K562 (cell line): Measurements from ENCODE around the gene SSBP2. TPM values are rescaled to one million over a fixed set of nuclear protein-coding genes. Genes with fewer than 3 reads are reported as not detected.

ENCODE experiments used
- ATAC-seq: fragments of 200-7000 bp; cut with Tn5 transposase; 3 replicates; pipeline ENCODE4 v1.9.1; 2020; ENCODE audit warnings: moderate library complexity
- BruUV-seq: library from RNA; stranded (reverse); fragments of 400-500 nt; replicated peaks from 2 replicates; lab custom pipeline; 2021; lab: Mats Ljungman, UMichigan
- CTCF ChIA-PET: fragments of 300-600 bp; formaldehyde crosslinking; extraction: SDS; loops from one replicate; lab custom pipeline; 2021; ENCODE audit warnings: low intra/inter-chr PET ratio; lab: Yijun Ruan, JAX
- POLR2A ChIA-PET: fragments of 300-600, 350-650 bp; sonication (Branson Sonifier 250); formaldehyde crosslinking; extraction: SDS; loops from one replicate; lab custom pipeline; 2021; ENCODE audit warnings: antibody characterized with exemption, inconsistent platforms; lab: Yijun Ruan, JAX
- DNase-seq, 4 experiments: peaks; one replicate each; pipeline versions ENCODE4 v3.0.0 to v3.0.0-alpha.2; 2011 to 2018; ENCODE audit warnings: low spot score in 3 of 4, mixed read lengths in 3 of 4; ENCODE audit errors: extremely low read depth in 1 of 4
- FAIRE-seq: peaks from 2 replicates; lab custom pipeline; 2011; peaks lifted over from hg19 to GRCh38; lab: Jason Lieb, UNC
- H2AFZ ChIP-seq: 2 replicates; pipeline ENCODE4 v1.6.0; 2011; ENCODE audit warnings: low read depth, low read length, control low read depth, inconsistent platforms
- H3K27ac ChIP-seq: fragments of 200-600 bp; 3 replicates; pipeline ENCODE4 v1.8.0; 2011; ENCODE audit warnings: low read depth, mild to moderate bottlenecking, control low read depth, inconsistent platforms, low read length, moderate library complexity, mixed read lengths; ENCODE audit errors: extremely low read depth
- H3K27me3 ChIP-seq, 2 experiments: fragments of 300-600 bp in 1 of 2; 2 replicates in 1 of 2; 3 replicates in 1 of 2; pipeline versions ENCODE4 v1.6.0 to v1.8.0; 2011; ENCODE audit warnings: inconsistent platforms in 2 of 2, low read length in 2 of 2, mild to moderate bottlenecking in 1 of 2, mixed read lengths in 1 of 2, moderate library complexity in 1 of 2; ENCODE audit not compliant: control insufficient read depth in 2 of 2, insufficient read depth in 2 of 2
- H3K36me3 ChIP-seq: fragments of 300-600 bp; 3 replicates; pipeline ENCODE4 v1.8.0; 2011; ENCODE audit warnings: mild to moderate bottlenecking, low read length, inconsistent platforms; ENCODE audit not compliant: control insufficient read depth, insufficient read depth
- H3K4me1 ChIP-seq, 2 experiments: fragments of 200-600 bp in 1 of 2; replicated peaks in 1 of 2; 2 replicates in 1 of 2; 3 replicates in 1 of 2; pipeline versions ENCODE4 v1.5.1 to v1.8.0; 2011; ENCODE audit warnings: inconsistent platforms in 2 of 2, low read length in 2 of 2, mild to moderate bottlenecking in 1 of 2, mixed read lengths in 1 of 2, moderate library complexity in 1 of 2; ENCODE audit not compliant: control insufficient read depth in 2 of 2, insufficient read depth in 2 of 2
- H3K4me2 ChIP-seq: 2 replicates; pipeline ENCODE4 v1.6.1; 2011; ENCODE audit warnings: low read length, control low read depth, inconsistent platforms, mixed read lengths; ENCODE audit not compliant: insufficient read depth
- H3K4me3 ChIP-seq: fragments of 200-600 bp; sonication (generic), shearing (Covaris generic); 2 replicates; pipeline ENCODE4 v1.5.1; 2016; ENCODE audit warnings: control low read depth, inconsistent platforms
- H3K79me2 ChIP-seq: fragments of 200-600 bp; 3 replicates; pipeline ENCODE4 v1.8.0; 2011; ENCODE audit warnings: low read length, inconsistent platforms; ENCODE audit not compliant: control insufficient read depth, insufficient read depth
- H3K9ac ChIP-seq, 2 experiments: 2 replicates each; pipeline versions ENCODE4 v1.6.0 to v1.6.1; 2011; ENCODE audit warnings: low read depth in 2 of 2, low read length in 2 of 2, control low read depth in 1 of 2, inconsistent platforms in 1 of 2, mild to moderate bottlenecking in 1 of 2, mixed read lengths in 1 of 2; ENCODE audit not compliant: insufficient read depth in 1 of 2
- H3K9me1 ChIP-seq: one replicate; pipeline ENCODE4 v1.6.0; 2011; ENCODE audit warnings: inconsistent platforms, mild to moderate bottlenecking, low read length, moderate library complexity; ENCODE audit not compliant: control insufficient read depth, insufficient read depth
- H3K9me3 ChIP-seq: replicated peaks from 2 replicates; pipeline ENCODE4 v1.5.1; 2011; ENCODE audit warnings: low read depth, low read length, inconsistent platforms; ENCODE audit not compliant: control insufficient read depth, insufficient read depth
- H4K20me1 ChIP-seq: replicated peaks from 2 replicates; pipeline ENCODE4 v1.6.1; 2011; ENCODE audit warnings: low read length, inconsistent platforms, mixed read lengths; ENCODE audit not compliant: control insufficient read depth, insufficient read depth
- BRCA1 ChIP-seq, 2 experiments: fragments of 450-650 bp in 1 of 2; sonication (generic) in 1 of 2; formaldehyde crosslinking in 1 of 2; IDR thresholded peaks; 2 replicates each; pipeline versions ENCODE4 v1.5.0 to v1.6.1; 2017 to 2020; ENCODE audit warnings: mild to moderate bottlenecking in 1 of 2, missing genetic modification reagents in 1 of 2
- CHD1 ChIP-seq: fragments of 200-600 bp; sonication (generic); IDR thresholded peaks from one replicate; pipeline ENCODE4 v1.6.1; 2012; ENCODE audit warnings: mild to moderate bottlenecking, moderate library complexity, low read length, inconsistent platforms
- DACH1 ChIP-seq: fragments of 450-650 bp; IDR thresholded peaks from 2 replicates; pipeline ENCODE4 v1.6.1; 2018; ENCODE audit not compliant: partially characterized antibody
- EGR1 ChIP-seq: fragments of 450-650 bp; conservative IDR thresholded peaks from 2 replicates; pipeline ENCODE4 v1.6.1; 2017; ENCODE audit warnings: mild to moderate bottlenecking
- ETS2 ChIP-seq: IDR thresholded peaks from 2 replicates; pipeline ENCODE4 v1.6.1; 2016; ENCODE audit warnings: borderline replicate concordance, missing genetic modification characterization, mild to moderate bottlenecking, moderate library complexity, missing compliant biosample characterization; ENCODE audit not compliant: poor library complexity, severe bottlenecking
- FOXJ3 ChIP-seq: sonication (generic); formaldehyde crosslinking; IDR thresholded peaks from 2 replicates; pipeline ENCODE4 v1.4.0; 2020; ENCODE audit warnings: mild to moderate bottlenecking, missing genetic modification reagents
- JUNB ChIP-seq: fragments of 450-650 bp; formaldehyde crosslinking; conservative IDR thresholded peaks from 2 replicates; pipeline ENCODE4 v1.4.0; 2020; ENCODE audit warnings: mild to moderate bottlenecking
- SLC30A9 ChIP-seq: fragments of 250-450 bp; sonication (Bioruptor Pico); IDR thresholded peaks from 2 replicates; pipeline ENCODE4 v1.8.0; 2022; ENCODE audit warnings: mild to moderate bottlenecking, moderate library complexity
- SNIP1 ChIP-seq: fragments of 450-650 bp; IDR thresholded peaks from 2 replicates; pipeline ENCODE4 v1.7.1; 2017; ENCODE audit warnings: low read depth, mild to moderate bottlenecking
- TEAD4 ChIP-seq, 2 experiments: sonication (generic) in 1 of 2; formaldehyde crosslinking in 1 of 2; IDR thresholded peaks; 2 replicates each; pipeline versions ENCODE4 v1.6.1 to v1.8.0; 2012 to 2022; ENCODE audit warnings: borderline replicate concordance in 1 of 2, inconsistent platforms in 1 of 2, low read length in 1 of 2, mild to moderate bottlenecking in 1 of 2, missing genetic modification reagents in 1 of 2
- THAP12 ChIP-seq: fragments of 250-450 bp; sonication (Bioruptor Pico); IDR thresholded peaks from 2 replicates; pipeline ENCODE4 v1.9.0; 2021; ENCODE audit warnings: mild to moderate bottlenecking, inconsistent platforms
- XRCC3 ChIP-seq: fragments of 450-650 bp; IDR thresholded peaks from 2 replicates; pipeline ENCODE4 v1.6.1; 2017; ENCODE audit warnings: mild to moderate bottlenecking, moderate library complexity
- ZBED1 ChIP-seq: IDR thresholded peaks from 2 replicates; pipeline ENCODE4 v1.6.1; 2014
- ZNF134 ChIP-seq: fragments of 250-450 bp; sonication (Bioruptor Pico); conservative IDR thresholded peaks from 2 replicates; pipeline ENCODE4 v1.4.0; 2020
- ZNF41 ChIP-seq: fragments of 250-450 bp; sonication (Bioruptor Pico); conservative IDR thresholded peaks from 2 replicates; pipeline ENCODE4 v1.4.0; 2020; ENCODE audit warnings: mild to moderate bottlenecking
- ZNF512 ChIP-seq: IDR thresholded peaks from 2 replicates; pipeline ENCODE4 v1.6.1; 2016; ENCODE audit warnings: missing genetic modification characterization, missing compliant biosample characterization
- ZNF583 ChIP-seq: fragments of 250-450 bp; sonication (Bioruptor Pico); IDR thresholded peaks from 2 replicates; pipeline ENCODE4 v1.4.0; 2020
- ZNF764 ChIP-seq: fragments of 250-450 bp; sonication (Bioruptor Pico); IDR thresholded peaks from 2 replicates; pipeline ENCODE4 v1.4.0; 2020; ENCODE audit warnings: low read depth, mild to moderate bottlenecking, moderate library complexity
- WGBS: fragments of 100-300 bp; shearing (Covaris generic); methylation state at CpG from one replicate; pipeline ENCODE4 v1.1.6; 2016; ENCODE audit warnings: low coverage, mixed read lengths; ENCODE audit not compliant: insufficient coverage; ENCODE audit errors: missing lambda C conversion rate; 5-methylcytosine and 5-hydroxymethylcytosine counted together
- in situ Hi-C: fragments of 300-500 bp; cut with MboI; formaldehyde crosslinking; loops from 4 replicates; pipeline ENCODE4 v1.15.0; 2018; ENCODE audit warnings: inconsistent platforms, mixed read lengths
- intact Hi-C: fragments of 100-400 bp; cut with micrococcal nuclease; formaldehyde crosslinking; loops from 2 replicates; pipeline ENCODE4 v1.14.2; 2022
- polyA plus RNA-seq, 8 experiments: library from polyadenylated mRNA; depleted of rRNA in 4 of 8; stranded (reverse) in 5 of 8; unstranded in 3 of 8; fragments of >200 nt; fragmentation: Nextera tagmentation in 2 of 8; fragmentation: Illumina TruSeq in 1 of 8; extraction: Ambion mirVana in 2 of 8; extraction: Trizol in 1 of 8; gene quantifications; 2 replicates each; pipeline versions ENCODE4 v1.2.1 to v1.2.3, GENCODE V29; 2011 to 2014; ENCODE audit warnings: inconsistent platforms in 1 of 8, missing spikeins in 1 of 8
- total RNA-seq, 7 experiments: library from RNA; depleted of rRNA in 6 of 7; stranded (reverse); fragments of >200 nt in 6 of 7; fragmentation: Illumina TruSeq in 2 of 7; extraction: Trizol in 2 of 7; gene quantifications; 2 replicates each; pipeline versions ENCODE4 v1.2.1 to v1.2.3, GENCODE V29; 2011 to 2021; ENCODE audit warnings: low replicate concordance in 1 of 7

SSBP2 gene
- total and polyA plus RNA-seq, 9 of the 15 experiments (the other 6 are each of a cell fraction or from before 2014, with no cell fraction given): 22.3 to 133 (median 42.1) TPM

GRCh38 chr5:81513473-81513872, 237.4 kb downstream of the SSBP2 start:
- Histone ChIP-seq H2AFZ (no peak overlapping the region), H3K4me1 (no peaks in the 10 kb centered on the region), H3K9me1 (no peaks in the 10 kb centered on the region), H3K27ac (no peak overlapping the region), H4K20me1 (no peaks in the 10 kb centered on the region), H3K27me3 (no peaks in the 10 kb centered on the region)
- no peak for FAIRE-seq
- no TSS peak for BruUV-seq
- ChIA-PET POLR2A (no interaction called here), CTCF (no interaction called here)
- in situ Hi-C loops: loop anchor here (25.0 kb wide), 1 partner anchor 649 kb away; no protein-coding TSS in a partner anchor
- WGBS: 82% methylated on average over 2 of the region's 2 CpGs
- TF ChIP-seq JUNB (CRISPR knock-in tag) (no peak), XRCC3 (no peak), ZNF134 (CRISPR knock-in tag) (no peak), DACH1 (no peak), THAP12 (CRISPR knock-in tag) (no peak), BRCA1 (IDR thresholded peaks at IDR 0.05) (no peak), BRCA1 (CRISPR knock-in tag; IDR thresholded peaks at IDR 0.05) (no peak), ZNF583 (no peak), ZBED1 (no peak), ZNF41 (CRISPR knock-in tag) (no peak), SNIP1 (no peak), FOXJ3 (CRISPR knock-in tag) (no peak), SLC30A9 (CRISPR knock-in tag) (no peak), ZNF764 (CRISPR knock-in tag) (no peak), CHD1 (no peak), ETS2 (tag) (no peak), ZNF512 (tag) (no peak), EGR1 (no peak), TEAD4 (IDR thresholded peaks at IDR 0.05; ENCODE audit: low read length) (no peak), TEAD4 (CRISPR knock-in tag; IDR thresholded peaks at IDR 0.05; ENCODE audit: borderline replicate concordance) (no peak)
- TF ChIP-seq, all 486 proteins: peak for 0
- no peak overlapping the region for H3K9ac ChIP-seq
- DNase-seq (no peak), ATAC-seq (no peak)
- H3K36me3 ChIP-seq: peaks cover 4% of the 10 kb centered on the region; the same call in 1 of the 3 replicates
- intact Hi-C loops: no loop called here
- no peak overlapping the region for H3K4me2 ChIP-seq
- no peaks in the 10 kb centered on the region for H3K9me3 ChIP-seq
- H3K4me3 ChIP-seq: no peak overlapping the region
- no peaks in the 10 kb centered on the region for H3K79me2 ChIP-seq
